ENCODE data around the gene SRGAP2C.
"Not testable (repeated sequence)": the region's sequence is repeated elsewhere in the genome, so short reads cannot be mapped to it uniquely, and the experiment has no call there.

SRGAP2C gene

DNA sequence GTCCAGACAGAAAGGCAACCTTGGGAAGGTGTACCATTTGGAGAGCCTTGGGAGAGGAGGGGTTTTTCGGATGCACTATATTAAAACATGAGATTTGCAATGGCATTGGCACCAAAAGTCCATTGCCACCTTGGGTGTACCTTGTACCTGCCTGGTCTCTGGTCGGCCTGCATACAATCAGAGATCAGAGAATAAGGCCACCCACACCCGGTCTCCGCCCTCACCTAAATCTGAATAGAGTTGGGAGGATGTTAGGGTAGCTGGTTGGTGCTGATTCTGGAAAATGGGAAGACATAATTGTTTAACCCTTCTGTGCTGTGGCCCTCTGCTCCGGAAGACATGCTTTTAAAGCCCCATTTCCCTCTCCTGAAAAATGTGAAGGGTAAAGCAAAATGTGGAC, 3.1 kb downstream of the SRGAP2C start:
- DNase-seq: not testable (repeated sequence)

DNA sequence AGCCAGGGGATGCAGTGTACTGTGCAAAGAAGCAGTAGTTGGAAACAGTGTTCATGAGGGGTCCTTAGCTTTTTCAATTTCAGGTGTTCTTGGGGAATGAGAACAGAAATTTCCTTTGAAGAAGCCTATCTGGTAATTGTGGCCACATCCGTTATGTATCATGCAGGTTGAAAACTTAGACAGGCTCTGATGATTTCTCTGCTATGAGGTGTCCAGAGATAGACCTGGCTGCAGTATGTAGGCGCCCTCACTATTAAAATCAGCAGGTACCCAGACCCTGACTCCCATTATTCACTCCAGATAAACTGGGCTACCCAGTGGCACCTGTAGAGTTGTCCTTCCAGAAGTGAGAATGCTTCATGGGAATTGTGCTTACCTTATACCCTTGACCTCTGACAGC, 7.7 kb downstream of the SRGAP2C start:
- not testable (repeated sequence) for DNase-seq

DNA sequence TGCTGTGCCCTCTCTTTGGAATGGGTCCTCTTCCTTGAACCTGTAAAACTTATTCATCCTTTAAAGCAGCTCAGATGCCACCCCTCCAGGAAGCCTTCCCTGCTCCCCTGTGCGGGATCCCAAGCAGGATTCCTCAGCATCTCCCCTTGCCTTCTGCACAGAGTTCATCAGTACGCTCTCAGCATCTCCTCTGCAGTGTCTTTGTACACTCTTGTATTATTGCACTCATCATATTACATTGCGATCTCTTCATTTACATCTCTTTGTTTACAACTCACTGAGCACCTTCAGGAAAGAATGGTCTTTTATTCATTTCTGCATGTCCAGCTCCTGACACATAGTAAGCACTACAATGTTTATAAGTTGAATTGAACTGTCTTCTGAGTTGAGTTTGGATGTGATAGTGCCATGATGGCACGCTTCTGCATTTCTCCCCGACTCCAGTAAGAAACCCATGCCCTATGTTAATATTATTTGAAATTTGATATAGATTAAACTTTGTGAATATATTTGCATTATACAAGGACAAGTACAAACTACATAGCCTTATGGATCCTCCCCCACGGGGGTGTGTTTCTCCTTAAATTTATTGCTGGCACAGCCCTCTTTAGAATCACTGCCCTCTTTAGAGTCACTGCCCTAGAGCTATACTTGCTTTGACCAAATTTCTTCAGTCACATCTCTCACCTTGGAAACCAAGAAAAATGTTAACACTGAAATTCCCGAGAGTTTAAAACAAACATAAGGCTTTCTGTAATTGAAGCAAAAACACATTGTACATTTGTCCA, 12.5 kb downstream of the SRGAP2C start:
- not testable (repeated sequence) for DNase-seq

DNA sequence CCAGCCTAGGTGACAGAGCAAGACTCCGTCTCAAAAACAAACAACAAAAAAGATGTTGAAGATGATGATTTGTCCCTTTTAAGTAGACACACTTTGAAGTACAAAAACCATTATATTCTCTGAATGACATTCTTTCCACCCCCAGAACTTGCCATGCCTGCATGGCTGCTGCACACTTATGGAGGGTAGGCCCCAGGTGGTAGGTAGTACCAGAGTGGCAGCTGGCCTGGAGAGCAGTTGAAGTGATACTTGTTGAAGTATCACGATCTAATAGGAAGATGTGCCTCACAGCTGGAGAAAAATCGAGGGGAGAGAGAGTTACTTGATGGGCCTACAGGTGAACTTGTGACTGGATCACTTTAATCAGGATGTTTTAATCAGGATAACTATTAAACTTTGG, 15.0 kb downstream of the SRGAP2C start:
- not testable (repeated sequence) for DNase-seq

GRCh38 chr1:121200232-121200631, 15.5 kb downstream of the SRGAP2C start:
- not testable (repeated sequence) for DNase-seq

GRCh38 chr1:121200985-121201981, 16.5 kb downstream of the SRGAP2C start:
- not testable (repeated sequence) for DNase-seq

DNA sequence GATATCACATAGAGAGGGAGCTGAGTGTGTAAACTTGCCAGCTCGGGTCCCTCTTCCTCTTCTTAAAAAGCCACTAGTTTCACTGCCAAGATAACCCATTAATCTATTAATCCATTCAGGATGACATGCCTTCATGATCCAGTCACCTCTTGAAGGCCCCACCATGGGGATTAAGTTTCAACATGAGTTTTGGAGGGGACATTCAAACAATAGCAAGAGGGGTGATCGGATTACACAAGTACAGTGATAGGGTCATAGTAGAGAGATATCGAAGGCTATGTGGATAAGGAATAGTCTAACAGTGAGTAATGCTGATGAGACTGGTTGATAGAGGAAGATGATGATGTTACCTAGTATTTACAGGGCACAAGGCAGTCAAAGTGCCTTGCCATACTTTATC, 18.2 kb downstream of the SRGAP2C start:
- not testable (repeated sequence) for DNase-seq

GRCh38 chr1:121205786-121206711, 21.3 kb downstream of the SRGAP2C start:
- DNase-seq: not testable (repeated sequence)

GRCh38 chr1:121207328-121207727, 22.6 kb downstream of the SRGAP2C start:
- not testable (repeated sequence) for DNase-seq

DNA sequence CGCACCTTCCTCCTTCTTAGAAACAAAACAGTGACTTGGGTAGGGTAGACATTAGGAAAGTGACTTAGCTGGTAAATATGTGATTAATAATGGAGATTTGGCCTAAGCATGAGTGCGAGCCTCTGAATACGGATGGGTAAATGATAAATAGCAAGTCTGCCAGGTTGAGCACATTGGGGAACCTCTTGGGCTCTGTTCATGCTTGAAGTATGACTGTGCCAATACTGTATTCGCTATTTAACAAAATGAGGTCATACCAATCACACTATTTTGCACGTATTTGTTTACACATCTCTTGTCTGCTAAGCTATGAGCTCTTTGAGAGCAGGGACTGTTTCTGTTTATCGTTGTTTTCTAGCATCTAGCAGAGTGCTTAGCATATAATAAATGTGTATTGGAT, 23.6 kb downstream of the SRGAP2C start:
- not testable (repeated sequence) for DNase-seq

DNA sequence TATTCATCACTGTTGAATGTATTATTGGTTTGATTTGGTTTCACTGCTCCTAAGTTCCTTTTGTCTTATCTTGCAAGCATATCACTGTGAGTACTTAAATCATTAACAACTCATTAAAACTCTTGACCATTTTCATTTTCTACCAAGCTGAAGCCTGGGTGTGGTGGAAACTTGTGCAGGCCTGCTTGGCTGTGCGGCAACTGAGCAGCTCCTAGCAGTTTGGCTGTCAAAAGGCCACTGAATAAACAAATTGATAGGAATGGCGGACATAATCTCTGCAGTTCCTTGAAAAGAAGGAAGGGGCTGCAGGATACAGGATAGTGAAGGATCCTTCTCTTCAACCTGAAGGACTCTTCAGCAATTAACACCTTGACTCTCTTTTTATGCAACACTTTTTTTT, 26.0 kb downstream of the SRGAP2C start:
- not testable (repeated sequence) for DNase-seq

- DNase-seq: not testable (repeated sequence)
Measured at GRCh38 chr1:121213491-121213890, 28.7 kb downstream of the SRGAP2C start.

DNA sequence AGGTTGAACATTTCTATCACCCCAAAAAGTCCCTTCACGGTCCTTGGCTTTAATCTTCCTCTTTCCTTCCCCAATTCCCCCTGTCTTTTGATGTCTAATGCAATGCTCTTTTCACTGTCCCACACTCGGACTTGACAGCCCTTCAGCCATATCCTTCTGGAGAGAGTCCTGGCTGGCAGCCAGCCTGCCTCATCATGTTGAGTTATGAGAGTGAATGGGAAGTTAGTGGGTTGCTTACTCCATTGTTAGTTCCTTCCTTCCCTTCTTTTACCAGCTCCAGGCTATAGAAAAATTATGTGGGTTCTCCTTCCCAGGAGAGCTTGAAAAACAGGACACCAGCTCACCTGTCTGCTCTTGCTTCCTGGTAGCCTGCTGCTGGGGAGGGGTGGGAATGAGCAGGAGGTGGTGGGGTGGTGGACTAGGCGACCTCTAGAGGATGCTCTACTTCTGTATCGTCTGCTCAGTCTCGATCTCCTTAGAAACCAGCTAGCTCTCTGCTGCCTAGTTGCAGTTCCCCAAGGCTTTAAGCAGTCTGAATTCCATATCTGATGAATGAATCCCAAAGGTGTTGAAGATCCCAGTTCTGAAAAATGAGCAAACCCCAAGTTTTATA, 29.9 kb downstream of the SRGAP2C start:
- DNase-seq: not testable (repeated sequence)

DNA sequence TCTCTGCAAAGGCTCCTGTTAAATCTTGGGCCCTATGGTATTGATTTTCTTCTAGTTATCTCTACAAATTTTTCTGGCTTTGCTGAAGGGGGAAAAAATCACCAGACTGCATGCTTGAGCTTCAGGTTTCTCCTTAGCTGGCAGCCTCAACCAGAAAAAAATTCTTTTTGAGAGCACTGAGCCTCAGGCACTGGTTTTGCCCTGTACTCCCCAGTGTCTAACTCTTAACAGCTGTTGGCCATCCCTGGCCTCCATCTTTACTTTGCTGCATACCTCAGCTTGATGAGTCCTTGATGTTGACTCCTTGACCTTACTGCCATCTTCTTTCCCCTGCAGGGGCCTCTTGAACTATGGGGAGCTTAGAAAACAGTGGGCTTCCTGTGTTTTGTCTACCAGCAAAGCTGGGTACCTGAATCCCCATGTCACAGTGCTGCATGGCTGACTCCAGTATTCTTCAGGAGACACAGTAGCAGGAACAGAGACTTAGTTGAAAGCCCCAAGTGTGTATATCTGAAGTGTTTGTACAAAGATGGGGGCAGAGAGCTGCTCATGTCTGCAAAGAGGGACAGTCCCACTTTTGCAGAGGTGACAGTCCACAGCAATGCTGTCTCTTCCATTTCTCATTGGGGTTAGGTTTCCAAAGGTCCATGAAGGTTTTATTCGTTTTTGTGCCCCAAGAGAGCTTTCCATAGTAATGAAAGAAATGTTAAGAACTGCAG, 31.1 kb downstream of the SRGAP2C start:
- DNase-seq: not testable (repeated sequence)

DNA sequence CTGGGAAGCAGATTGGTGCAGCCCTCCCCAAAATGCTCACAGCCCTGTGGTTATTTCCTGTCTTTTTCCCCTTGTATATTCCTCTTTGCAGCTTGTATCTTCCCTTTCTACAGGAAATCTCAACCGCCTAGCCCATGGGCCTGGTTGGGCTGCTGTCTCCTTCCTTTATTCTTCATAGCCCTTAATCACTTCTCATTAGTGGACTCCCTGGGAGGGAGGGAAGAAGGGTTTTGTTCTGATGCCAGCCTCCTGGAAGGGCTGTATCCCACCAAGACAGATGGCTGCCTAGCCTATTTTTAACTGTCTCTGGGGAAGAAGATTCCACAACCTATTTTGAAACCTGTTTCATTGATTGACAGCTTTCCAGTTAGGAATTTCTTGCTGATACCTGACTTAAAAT, 31.9 kb downstream of the SRGAP2C start:
- DNase-seq: not testable (repeated sequence)

DNA sequence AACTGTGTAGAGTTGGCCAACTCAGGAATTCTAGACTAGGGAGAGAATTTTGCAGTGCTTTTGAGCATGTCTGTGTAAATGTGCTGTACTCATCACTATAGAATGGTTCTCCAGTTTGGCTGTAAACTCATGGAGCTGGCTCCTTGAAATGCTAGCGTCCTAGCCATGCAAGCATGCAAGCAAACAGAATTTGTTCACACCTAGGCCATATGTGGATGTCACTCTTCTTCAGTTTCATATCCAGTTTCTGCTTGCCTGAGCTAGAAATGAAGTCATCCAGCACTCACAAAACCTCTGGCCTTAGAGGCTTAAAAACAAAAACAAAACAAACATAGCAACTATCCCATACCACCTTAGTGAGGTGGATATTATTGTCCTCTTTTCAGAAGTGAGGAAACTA, 37.0 kb downstream of the SRGAP2C start:
- not testable (repeated sequence) for DNase-seq

DNA sequence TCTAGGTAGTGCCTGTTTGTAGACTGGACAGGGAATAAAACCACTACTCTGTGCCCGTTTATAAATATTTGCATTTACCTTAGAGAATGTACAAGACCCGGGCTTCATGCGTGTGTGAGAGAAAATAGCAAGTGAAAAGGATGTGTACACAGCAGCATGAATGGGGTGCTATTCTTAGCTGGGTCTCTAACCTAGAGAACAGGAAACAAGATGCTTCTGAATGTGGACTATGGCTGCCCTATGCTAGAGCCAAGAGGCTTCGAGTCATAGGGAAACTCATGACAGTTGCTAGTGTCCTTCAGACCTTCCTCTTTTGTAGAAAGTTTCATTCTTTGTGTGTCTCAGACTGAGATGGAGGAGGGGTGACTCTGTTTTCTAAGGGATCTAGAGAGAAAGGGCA, 39.9 kb downstream of the SRGAP2C start:
- not testable (repeated sequence) for DNase-seq

GRCh38 chr1:121226295-121226904, 41.6 kb downstream of the SRGAP2C start:
- DNase-seq: not testable (repeated sequence)

- DNase-seq: not testable (repeated sequence)
Measured at GRCh38 chr1:121226925-121227324, 42.1 kb downstream of the SRGAP2C start.

GRCh38 chr1:121227544-121228330, 43.0 kb downstream of the SRGAP2C start:
- not testable (repeated sequence) for DNase-seq

Measured in NCI-H2081 treated with DMSO at 0.1 percent for 48 hours (cell line).